KMS-11 (cell line): ENCODE data around the gene STX1A.
A peak's percentile ranks its signal among the peaks of the same experiment; 100 is the strongest.

Experiments used
- H2AFZ ChIP-seq: fragments of 200-600 bp; sonication (generic); 2 replicates; pipeline ENCODE4 v1.6.1; 2016; ENCODE audit warnings: antibody characterized with exemption, mixed run types, low read depth
- H3K27ac ChIP-seq: fragments of 200-600 bp; sonication (generic); 2 replicates; pipeline ENCODE4 v1.6.1; 2016; ENCODE audit warnings: mild to moderate bottlenecking, mixed run types
- H3K27me3 ChIP-seq: fragments of 200-600 bp; sonication (generic); 2 replicates; pipeline ENCODE4 v1.6.1; 2017; ENCODE audit warnings: mild to moderate bottlenecking, low read depth, mixed run types, moderate library complexity; ENCODE audit not compliant: insufficient read depth
- H3K36me3 ChIP-seq: fragments of 200-600 bp; sonication (generic); 2 replicates; pipeline ENCODE4 v1.6.1; 2017; ENCODE audit warnings: mild to moderate bottlenecking, mixed run types; ENCODE audit not compliant: insufficient read depth
- H3K4me1 ChIP-seq: fragments of 200-600 bp; sonication (generic); 2 replicates; pipeline ENCODE4 v1.6.1; 2016; ENCODE audit warnings: mild to moderate bottlenecking, low read depth, mixed run types; ENCODE audit not compliant: poor library complexity, severe bottlenecking
- H3K4me2 ChIP-seq: fragments of 200-600 bp; sonication (generic); 2 replicates; pipeline ENCODE4 v1.7.0; 2016; ENCODE audit warnings: mild to moderate bottlenecking, mixed run types
- H3K4me3 ChIP-seq: fragments of 200-600 bp; sonication (generic); IDR thresholded peaks from 2 replicates; pipeline ENCODE4 v1.6.1; 2017; ENCODE audit warnings: low read depth, low read length, mixed read lengths; ENCODE audit not compliant: insufficient read depth
- H3K79me2 ChIP-seq: fragments of 200-600 bp; sonication (generic); 2 replicates; pipeline ENCODE4 v1.6.1; 2016; ENCODE audit warnings: low read depth, mixed run types; ENCODE audit not compliant: insufficient read depth
- H3K9ac ChIP-seq: fragments of 200-600 bp; sonication (generic); 2 replicates; pipeline ENCODE4 v1.6.1; 2016; ENCODE audit warnings: mild to moderate bottlenecking, mixed run types
- H4K20me1 ChIP-seq: fragments of 200-600 bp; sonication (generic); 2 replicates; pipeline ENCODE4 v1.6.1; 2016; ENCODE audit warnings: mild to moderate bottlenecking, mixed run types; ENCODE audit not compliant: insufficient read depth
- TF ChIP-seq, protein P1 (sequence below): fragments of 200-600 bp; sonication (generic); conservative IDR thresholded peaks from 2 replicates; pipeline ENCODE4 v1.6.1; 2017; ENCODE audit warnings: low read depth, mild to moderate bottlenecking, antibody characterized with exemption, low read length, moderate library complexity, mixed read lengths

Gene STX1A

GRCh38 chr7:73685311-73685710 is 34.2 kb downstream of the STX1A start:
- Histone ChIP-seq H3K27me3 (no peaks in the 10 kb centered on the region), H2AFZ (no peak overlapping the region), H3K4me2 (no peak overlapping the region), H3K4me1 (peaks cover 21% of the 10 kb centered on the region), H3K9ac (no peak overlapping the region), H3K4me3 (no peak overlapping the region), H3K27ac (no peak overlapping the region), H3K36me3 (peaks cover 5% of the 10 kb centered on the region; the same call in 1 of the 2 replicates), H3K79me2 (peaks cover 74% of the 10 kb centered on the region), H4K20me1 (no peaks in the 10 kb centered on the region)
- TF ChIP-seq, protein P1, sequence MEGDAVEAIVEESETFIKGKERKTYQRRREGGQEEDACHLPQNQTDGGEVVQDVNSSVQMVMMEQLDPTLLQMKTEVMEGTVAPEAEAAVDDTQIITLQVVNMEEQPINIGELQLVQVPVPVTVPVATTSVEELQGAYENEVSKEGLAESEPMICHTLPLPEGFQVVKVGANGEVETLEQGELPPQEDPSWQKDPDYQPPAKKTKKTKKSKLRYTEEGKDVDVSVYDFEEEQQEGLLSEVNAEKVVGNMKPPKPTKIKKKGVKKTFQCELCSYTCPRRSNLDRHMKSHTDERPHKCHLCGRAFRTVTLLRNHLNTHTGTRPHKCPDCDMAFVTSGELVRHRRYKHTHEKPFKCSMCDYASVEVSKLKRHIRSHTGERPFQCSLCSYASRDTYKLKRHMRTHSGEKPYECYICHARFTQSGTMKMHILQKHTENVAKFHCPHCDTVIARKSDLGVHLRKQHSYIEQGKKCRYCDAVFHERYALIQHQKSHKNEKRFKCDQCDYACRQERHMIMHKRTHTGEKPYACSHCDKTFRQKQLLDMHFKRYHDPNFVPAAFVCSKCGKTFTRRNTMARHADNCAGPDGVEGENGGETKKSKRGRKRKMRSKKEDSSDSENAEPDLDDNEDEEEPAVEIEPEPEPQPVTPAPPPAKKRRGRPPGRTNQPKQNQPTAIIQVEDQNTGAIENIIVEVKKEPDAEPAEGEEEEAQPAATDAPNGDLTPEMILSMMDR: no peak

DNA sequence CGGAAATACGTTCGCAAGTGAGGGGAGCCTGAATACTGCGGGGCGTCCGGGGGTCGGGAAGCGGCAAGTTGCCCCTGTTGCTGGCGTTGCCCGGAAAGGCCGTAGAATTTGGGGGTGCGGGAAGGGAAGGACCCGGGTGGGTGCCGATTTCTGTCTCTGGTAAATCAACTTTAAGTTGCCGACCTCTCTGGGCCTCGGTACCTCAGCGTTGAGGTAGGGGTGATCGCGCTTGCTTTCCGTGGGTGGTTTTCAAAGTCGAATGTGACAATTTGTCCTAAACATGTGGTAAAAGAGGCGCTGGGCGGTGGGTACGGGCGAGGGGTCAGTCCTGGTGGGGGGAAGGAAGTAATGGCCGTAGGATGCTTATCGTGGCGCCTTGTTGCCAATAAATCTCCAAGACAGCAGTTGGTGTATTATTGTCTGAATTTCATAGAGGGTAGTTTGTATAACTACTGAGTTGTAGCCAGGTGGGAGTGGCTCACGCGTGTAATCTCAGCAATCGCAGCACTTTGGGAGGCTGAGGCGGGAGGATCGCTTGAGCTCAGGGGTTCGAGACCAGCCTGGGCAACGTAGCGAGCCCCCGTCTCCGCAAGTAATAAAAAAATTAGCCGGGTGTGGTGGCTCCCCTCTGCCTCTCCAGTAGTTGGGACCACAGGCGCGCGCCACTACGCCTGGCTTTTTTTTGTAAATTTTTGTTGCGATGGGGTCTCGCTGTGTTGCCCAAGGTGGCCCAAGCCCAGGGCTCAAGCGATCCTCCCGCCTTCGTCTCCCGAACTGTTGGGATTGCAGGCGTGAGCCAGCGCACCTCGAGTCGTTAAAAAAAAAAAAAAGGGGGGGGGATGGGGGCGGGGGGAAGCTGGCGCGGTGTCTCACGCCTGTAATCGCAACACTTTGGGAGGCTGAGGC is 35.4 kb downstream of the STX1A start:
- H3K36me3 ChIP-seq: peaks cover 5% of the 10 kb centered on the region; the same call in 1 of the 2 replicates
- no peak overlapping the region for H3K4me3 ChIP-seq
- peak overlapping the region; percentile 85 for H3K27ac ChIP-seq
- no peaks in the 10 kb centered on the region for H4K20me1 ChIP-seq
- H3K27me3 ChIP-seq: no peaks in the 10 kb centered on the region
- H3K4me1 ChIP-seq: peaks cover 34% of the 10 kb centered on the region
- TF ChIP-seq, protein P1: no peak
- peak overlapping the region; percentile 98 for H3K9ac ChIP-seq
- peak overlapping the region; percentile 99 for H2AFZ ChIP-seq
- peak overlapping the region; percentile 59 for H3K4me2 ChIP-seq
- peaks cover 75% of the 10 kb centered on the region for H3K79me2 ChIP-seq

DNA sequence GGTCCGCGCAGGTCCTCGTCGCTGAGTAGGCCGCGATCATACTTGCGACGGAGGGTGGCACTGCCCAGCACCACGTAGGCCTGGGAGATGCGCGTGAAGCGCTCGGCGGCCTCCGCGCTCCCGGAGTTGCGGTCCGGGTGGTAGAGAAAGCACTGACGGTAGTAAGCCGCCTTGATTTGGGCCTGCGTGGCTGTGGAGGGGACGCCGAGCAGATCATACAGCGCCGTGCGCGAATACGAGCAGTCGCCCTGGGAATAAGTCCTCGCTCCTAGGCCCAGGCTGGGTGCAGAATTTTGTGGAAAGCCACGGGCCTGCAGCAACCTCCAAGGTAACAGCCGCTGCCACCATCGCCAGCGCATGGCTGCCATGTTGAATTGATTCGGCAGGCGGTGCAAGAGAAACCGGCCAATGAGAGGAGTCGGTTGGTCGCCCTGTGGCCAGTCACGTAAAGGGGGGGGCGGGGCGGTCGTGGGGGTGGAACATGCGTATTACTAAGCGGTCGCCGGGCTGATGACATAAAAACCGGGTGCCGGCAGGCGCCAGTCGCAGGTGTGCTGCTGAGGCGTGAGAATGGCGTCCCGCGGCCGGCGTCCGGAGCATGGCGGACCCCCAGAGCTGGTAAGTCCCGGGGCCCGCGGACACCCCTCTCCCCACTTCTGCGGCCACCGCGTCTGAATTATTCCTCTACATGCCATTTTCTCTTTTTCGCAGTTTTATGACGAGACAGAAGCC is 36.2 kb downstream of the STX1A start, which contains the start of the genes BUD23 and DNAJC30:
Gene BUD23 (plus strand): TSS at position 542 of the 732 bp plus-strand sequence. CDS start 29 bp downstream, at position 571.
Gene DNAJC30 (minus strand): TSS at position 398 of the 732 bp plus-strand sequence. CDS start 30 bp downstream, at position 368.
- Histone ChIP-seq H3K9ac (peak within 1 kb of the TSS; percentile 98), H3K4me2 (peak within 1 kb of the TSS; percentile 96), H2AFZ (peak within 1 kb of the TSS; percentile 99), H3K27me3 (no peaks in the 10 kb centered on the region), H3K27ac (peak within 1 kb of the TSS; percentile 85), H3K4me3 (no peak within 1 kb of the TSS), H3K4me1 (peaks cover 38% of the 10 kb centered on the region), H4K20me1 (no peaks in the 10 kb centered on the region), H3K36me3 (peaks cover 5% of the 10 kb centered on the region; the same call in 1 of the 2 replicates), H3K79me2 (peaks cover 75% of the 10 kb centered on the region)
- TF ChIP-seq, protein P1: no peak; the same call in 1 of the 2 replicates

DNA sequence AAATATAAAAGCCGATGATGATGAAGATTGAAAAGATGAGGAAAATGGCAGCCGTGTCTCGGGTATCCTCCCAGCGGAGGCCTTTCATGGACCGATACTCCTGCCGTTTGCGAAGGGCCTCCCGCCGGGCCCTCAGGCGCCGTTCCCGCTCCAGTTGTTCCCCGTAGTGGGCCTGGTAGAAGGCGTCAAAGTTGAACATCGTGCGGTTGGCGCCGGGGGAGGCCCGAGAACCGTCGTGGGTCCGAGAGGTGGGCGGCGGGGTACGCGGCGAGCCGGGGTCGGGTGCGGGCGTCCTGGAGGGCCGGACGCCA is 36.8 kb downstream of the STX1A start:
- Histone ChIP-seq H3K4me2 (peak overlapping the region; percentile 96), H3K79me2 (peaks cover 75% of the 10 kb centered on the region), H3K4me3 (no peak overlapping the region), H4K20me1 (no peaks in the 10 kb centered on the region), H3K9ac (peak overlapping the region; percentile 98), H3K36me3 (peaks cover 5% of the 10 kb centered on the region; the same call in 1 of the 2 replicates), H3K4me1 (peaks cover 38% of the 10 kb centered on the region), H2AFZ (peak overlapping the region; percentile 82), H3K27ac (peak overlapping the region; percentile 85), H3K27me3 (no peaks in the 10 kb centered on the region)
- TF ChIP-seq, protein P1: no peak
